ENCODE measurements around the gene KIF21A.
A peak's percentile ranks its signal among the peaks of the same experiment; 100 is the strongest.

The KIF21A gene

GRCh38 chr12:39389399-39390150, 53.3 kb downstream of the KIF21A start:
- no peak for DNase-seq

- no peak for DNase-seq
Measured at GRCh38 chr12:39386335-39386734, 56.6 kb downstream of the KIF21A start.

GRCh38 chr12:39383114-39383513, 59.8 kb downstream of the KIF21A start:
- no peak for DNase-seq

- DNase-seq: no peak
Measured at GRCh38 chr12:39380090-39380489, 62.8 kb downstream of the KIF21A start.

- DNase-seq: no peak
Measured at GRCh38 chr12:39378341-39378740, 64.6 kb downstream of the KIF21A start.

GRCh38 chr12:39375206-39375808, 67.6 kb downstream of the KIF21A start:
- DNase-seq: peak in 1 of 2 donors; percentile 11

- peak in 1 of 2 donors; percentile 48 for DNase-seq
Measured at GRCh38 chr12:39372929-39373328, 70.0 kb downstream of the KIF21A start.

- no peak for DNase-seq
Measured at GRCh38 chr12:39372204-39372925, 70.6 kb downstream of the KIF21A start.

GRCh38 chr12:39369756-39370155, 73.2 kb downstream of the KIF21A start:
- DNase-seq: no peak

- no peak for DNase-seq
Measured at GRCh38 chr12:39368891-39369290, 74.0 kb downstream of the KIF21A start.

- DNase-seq: no peak
Measured at GRCh38 chr12:39368096-39368495, 74.8 kb downstream of the KIF21A start.

- no peak for DNase-seq
Measured at GRCh38 chr12:39367494-39367893, 75.4 kb downstream of the KIF21A start.

GRCh38 chr12:39365364-39366001, 77.4 kb downstream of the KIF21A start:
- DNase-seq: peak in 1 of 2 donors; percentile 6

- DNase-seq: no peak
Measured at GRCh38 chr12:39364196-39364595, 78.7 kb downstream of the KIF21A start.

- DNase-seq: no peak
Measured at GRCh38 chr12:39359645-39360044, 83.3 kb downstream of the KIF21A start.

- DNase-seq: no peak
Measured at GRCh38 chr12:39357041-39357440, 85.9 kb downstream of the KIF21A start.

- no peak for DNase-seq
Measured at GRCh38 chr12:39355841-39356240, 87.1 kb downstream of the KIF21A start.

- no peak for DNase-seq
Measured at GRCh38 chr12:39354955-39355354, 88.0 kb downstream of the KIF21A start.

- no peak for DNase-seq
Measured at GRCh38 chr12:39352471-39353017, 90.4 kb downstream of the KIF21A start.

GRCh38 chr12:39351153-39351552, 91.8 kb downstream of the KIF21A start:
- no peak for DNase-seq

GRCh38 chr12:39348941-39349626, 93.8 kb downstream of the KIF21A start:
- no peak for DNase-seq

GRCh38 chr12:39348523-39348922, 94.4 kb downstream of the KIF21A start:
- no peak for DNase-seq

GRCh38 chr12:39344926-39345325, 98.0 kb downstream of the KIF21A start:
- no peak for DNase-seq
